HL-60 (cell line): ENCODE data around the gene MAP1LC3A.

ENCODE experiments used
- DNase-seq, 2 experiments: peaks; one replicate each; pipeline ENCODE4 v3.0.0-alpha.2; 2010 to 2020; ENCODE audit warnings: low read depth in 1 of 2, low spot score in 1 of 2
- H3K27ac ChIP-seq: fragments of 250-450 bp; sonication (Bioruptor Pico); replicated peaks from 2 replicates; pipeline ENCODE4 v1.5.1; 2020; ENCODE audit warnings: mild to moderate bottlenecking, moderate library complexity
- H3K27me3 ChIP-seq: fragments of 250-450 bp; sonication (Bioruptor Pico); 2 replicates; pipeline ENCODE4 v1.5.1; 2021; ENCODE audit warnings: mild to moderate bottlenecking, moderate library complexity; ENCODE audit not compliant: insufficient read depth, poor library complexity, severe bottlenecking
- H3K4me3 ChIP-seq: replicated peaks from 2 replicates; pipeline ENCODE4 v1.5.1; 2011; ENCODE audit warnings: mild to moderate bottlenecking, control low read depth, low read length; ENCODE audit not compliant: insufficient read depth
- CTCF ChIP-seq: IDR thresholded peaks from one replicate; pipeline ENCODE4 v1.5.1; 2011; ENCODE audit warnings: low read length, control low read depth, inconsistent platforms; ENCODE audit not compliant: insufficient read depth
- GABPA ChIP-seq: IDR thresholded peaks from 2 replicates; pipeline ENCODE4 v1.6.1; 2012; ENCODE audit warnings: low read depth
- POLR2AphosphoS5 ChIP-seq: IDR thresholded peaks from 2 replicates; pipeline ENCODE4 v1.6.1; 2012; ENCODE audit warnings: low read depth
- REST ChIP-seq: IDR thresholded peaks from 2 replicates; pipeline ENCODE4 v1.6.1; 2012; ENCODE audit warnings: low read depth; ENCODE audit not compliant: insufficient replicate concordance
- SPI1 ChIP-seq: IDR thresholded peaks from 2 replicates; pipeline ENCODE4 v1.6.1; 2012; ENCODE audit warnings: low read depth, mild to moderate bottlenecking, borderline replicate concordance

The MAP1LC3A gene

GRCh38 chr20:34575756-34576155 lies 17.2 kb downstream of the MAP1LC3A start:
- no peak for DNase-seq
- TF ChIP-seq SPI1 (no peak), REST (no peak), CTCF (no peak), GABPA (no peak), POLR2AphosphoS5 (no peak)

GRCh38 chr20:34577061-34577460 lies 18.5 kb downstream of the MAP1LC3A start:
- Histone ChIP-seq H3K27me3 (no peaks in the 10 kb centered on the region), H3K4me3 (no peak overlapping the region), H3K27ac (no peak overlapping the region)
- no peak for DNase-seq
- no peak for TF ChIP-seq CTCF
- TF ChIP-seq POLR2AphosphoS5: no peak
- no peak for TF ChIP-seq SPI1
- TF ChIP-seq GABPA: no peak
- no peak for TF ChIP-seq REST

More at GRCh38 chr20:34575756-34576155, 17.2 kb downstream of the MAP1LC3A start:
- no peak overlapping the region for H3K27ac ChIP-seq
- no peaks in the 10 kb centered on the region for H3K27me3 ChIP-seq
- H3K4me3 ChIP-seq: no peak overlapping the region

- Histone ChIP-seq H3K27me3 (no peaks in the 10 kb centered on the region), H3K27ac (no peak overlapping the region), H3K4me3 (no peak overlapping the region)
- peak in 1 of 2 experiments; percentile 10 for DNase-seq
- TF ChIP-seq REST (no peak), CTCF (no peak), SPI1 (no peak), GABPA (no peak), POLR2AphosphoS5 (no peak)
These were observed 19.5 kb downstream of the MAP1LC3A start for GRCh38 chr20:34578025-34578424.
